Measurements from ENCODE around the gene ODC1.

The ODC1 gene

DNA sequence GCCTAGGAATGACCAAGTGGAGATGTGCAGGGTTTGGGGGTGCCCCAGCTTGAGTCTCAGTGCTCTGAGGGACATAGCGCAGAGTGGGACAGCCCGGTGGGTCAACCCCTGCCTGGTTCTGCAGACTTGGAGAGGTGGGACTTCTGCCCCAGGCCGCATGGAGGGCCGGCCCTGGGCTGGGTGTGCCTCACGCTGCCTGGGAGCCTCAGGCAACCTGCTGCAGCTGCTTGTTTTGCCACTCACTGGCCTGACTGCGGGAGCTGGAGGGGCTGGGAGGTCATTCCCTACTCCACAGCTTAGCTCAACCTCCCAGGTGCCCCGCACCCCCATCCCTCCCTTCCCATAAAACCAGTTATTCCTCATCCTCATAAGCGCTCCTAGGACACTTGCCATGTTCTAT is 33.1 kb downstream of the ODC1 start:
- DNase-seq (ENCODE audit: low read depth, low spot score): no peak

DNA sequence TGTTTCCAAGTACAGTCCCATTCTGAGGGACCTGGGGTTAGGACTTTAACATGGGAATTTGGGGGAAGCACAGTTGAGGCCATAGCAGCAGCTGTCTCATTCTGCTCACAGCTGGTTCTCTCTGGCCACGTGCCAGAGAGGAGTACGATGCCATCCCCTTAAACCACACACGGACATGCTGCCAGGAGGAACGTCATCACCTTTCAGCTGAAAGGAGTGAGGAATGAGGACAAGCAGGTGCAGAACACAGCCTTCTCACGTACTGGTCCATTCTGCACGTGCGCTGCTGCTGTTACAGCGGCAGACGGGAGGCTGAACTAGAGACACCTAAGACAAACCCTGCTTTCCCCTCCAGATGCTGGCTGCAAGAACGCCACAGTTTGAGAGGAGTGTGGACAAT is 33.5 kb downstream of the ODC1 start:
- no peak for DNase-seq (ENCODE audit: low read depth, low spot score)

DNA sequence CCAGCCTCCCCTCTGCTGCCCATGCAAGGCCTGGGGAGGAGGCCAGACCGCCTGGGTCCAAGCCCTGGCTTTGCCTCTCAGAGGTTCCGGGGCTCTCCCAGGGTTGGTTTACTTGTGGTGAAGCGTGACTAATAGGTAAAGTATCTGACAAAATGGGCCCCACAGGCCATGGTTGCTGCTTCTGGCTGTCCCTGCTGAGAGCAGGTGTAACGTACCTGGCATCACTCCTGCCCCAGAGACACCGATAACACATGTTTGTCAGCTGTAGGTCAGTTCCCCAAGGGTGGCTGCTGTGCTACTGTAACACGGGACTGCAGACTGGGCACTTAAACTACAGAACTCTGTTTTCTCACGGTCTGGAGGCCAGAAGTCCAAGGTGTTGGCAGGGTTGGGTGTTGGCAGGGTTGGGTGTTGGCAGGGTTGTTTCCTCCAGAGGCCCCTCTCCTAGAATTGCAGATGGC is 34.1 kb downstream of the ODC1 start:
- DNase-seq (ENCODE audit: low read depth, low spot score): no peak

DNA sequence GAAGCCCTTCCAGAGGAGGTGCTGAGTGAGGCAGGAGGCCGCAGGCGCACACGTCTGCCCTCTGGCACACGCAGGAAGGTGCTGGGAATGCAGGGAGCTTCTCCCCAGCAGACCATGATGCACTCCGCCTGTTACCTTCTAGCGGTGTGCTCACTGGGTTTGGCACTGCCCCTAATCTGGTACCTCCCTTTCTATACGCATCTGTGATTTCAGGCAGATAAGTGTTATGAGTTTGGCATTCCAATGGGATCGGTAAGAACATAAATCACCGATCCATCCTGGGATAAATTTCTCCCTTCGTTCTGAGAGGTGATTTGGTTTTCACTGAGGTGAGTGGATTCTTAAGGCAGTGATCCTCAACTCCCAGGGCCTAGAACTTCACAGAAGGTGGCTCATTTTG is 34.6 kb downstream of the ODC1 start:
- no peak for DNase-seq (ENCODE audit: low read depth, low spot score)

DNA sequence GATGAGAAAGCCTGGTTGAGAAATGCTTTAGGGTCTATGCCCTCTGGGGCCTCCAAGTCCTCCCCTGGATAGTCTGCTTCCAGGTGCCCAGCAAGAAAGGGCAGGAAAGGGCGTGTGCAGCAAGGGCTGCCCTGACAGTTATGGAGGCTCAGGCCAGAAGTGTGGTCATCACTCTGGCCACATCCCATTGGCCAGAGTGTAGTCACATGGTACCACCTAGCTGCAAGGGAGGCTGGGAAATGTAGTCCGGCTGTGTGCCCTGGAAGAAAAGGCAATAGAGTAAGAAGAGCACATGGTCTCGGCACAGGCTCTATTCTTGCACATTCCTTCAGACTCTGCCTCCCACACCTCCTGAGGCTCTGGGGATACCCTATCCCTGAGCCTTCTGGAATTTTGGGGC is 35.7 kb downstream of the ODC1 start:
- DNase-seq (ENCODE audit: low read depth, low spot score): no peak

DNA sequence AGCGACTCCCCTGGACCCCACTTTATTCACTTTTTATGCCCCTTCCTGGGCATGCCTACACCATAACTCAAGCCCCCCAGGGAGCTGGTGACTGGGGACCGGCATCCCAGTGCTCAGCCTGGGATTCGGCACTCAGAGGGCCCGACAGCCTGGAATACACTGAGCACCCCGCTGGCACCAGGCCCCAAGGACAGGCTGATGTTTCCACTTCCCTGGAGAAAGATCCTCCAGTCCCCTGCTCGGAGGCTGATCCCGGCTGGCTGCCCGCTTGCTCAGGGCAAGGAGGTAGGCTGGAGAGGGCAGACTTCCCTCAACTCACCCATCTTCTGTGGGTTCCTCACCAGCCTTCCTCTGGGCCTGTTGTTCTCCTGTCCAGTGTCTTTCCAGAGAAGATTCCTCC is 36.6 kb downstream of the ODC1 start:
- DNase-seq (ENCODE audit: low read depth, low spot score): no peak

DNA sequence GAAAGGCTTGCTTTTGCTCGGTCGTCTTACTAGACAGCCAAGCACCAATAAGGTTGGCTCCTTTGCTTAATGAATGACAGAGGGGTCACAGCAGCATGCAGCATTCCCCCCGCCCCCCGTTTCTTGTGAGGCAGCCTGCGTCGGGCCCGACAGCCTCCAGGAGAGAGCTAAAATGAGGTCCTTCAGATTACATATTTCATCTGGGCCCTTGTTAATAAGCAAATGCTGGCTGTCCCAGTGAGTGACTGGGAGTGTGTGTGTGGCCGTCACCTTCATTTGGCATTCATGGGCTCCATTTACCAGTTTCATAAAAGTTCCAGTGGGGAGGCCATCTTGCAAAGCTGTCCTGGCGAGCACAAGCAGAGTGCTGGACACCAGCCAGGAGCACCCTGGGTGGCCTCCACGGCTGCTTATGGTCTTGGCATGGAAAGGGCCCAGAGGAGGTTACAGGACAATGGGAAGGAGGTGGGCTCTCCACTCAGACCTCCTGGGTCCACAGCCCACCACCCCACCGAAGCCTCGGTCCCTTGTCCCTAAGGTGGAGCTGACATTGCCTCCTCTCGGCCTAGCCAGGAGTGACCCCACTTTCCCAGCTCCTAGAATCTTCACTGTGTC is 37.2 kb downstream of the ODC1 start:
- no peak for DNase-seq (ENCODE audit: low read depth, low spot score)

DNA sequence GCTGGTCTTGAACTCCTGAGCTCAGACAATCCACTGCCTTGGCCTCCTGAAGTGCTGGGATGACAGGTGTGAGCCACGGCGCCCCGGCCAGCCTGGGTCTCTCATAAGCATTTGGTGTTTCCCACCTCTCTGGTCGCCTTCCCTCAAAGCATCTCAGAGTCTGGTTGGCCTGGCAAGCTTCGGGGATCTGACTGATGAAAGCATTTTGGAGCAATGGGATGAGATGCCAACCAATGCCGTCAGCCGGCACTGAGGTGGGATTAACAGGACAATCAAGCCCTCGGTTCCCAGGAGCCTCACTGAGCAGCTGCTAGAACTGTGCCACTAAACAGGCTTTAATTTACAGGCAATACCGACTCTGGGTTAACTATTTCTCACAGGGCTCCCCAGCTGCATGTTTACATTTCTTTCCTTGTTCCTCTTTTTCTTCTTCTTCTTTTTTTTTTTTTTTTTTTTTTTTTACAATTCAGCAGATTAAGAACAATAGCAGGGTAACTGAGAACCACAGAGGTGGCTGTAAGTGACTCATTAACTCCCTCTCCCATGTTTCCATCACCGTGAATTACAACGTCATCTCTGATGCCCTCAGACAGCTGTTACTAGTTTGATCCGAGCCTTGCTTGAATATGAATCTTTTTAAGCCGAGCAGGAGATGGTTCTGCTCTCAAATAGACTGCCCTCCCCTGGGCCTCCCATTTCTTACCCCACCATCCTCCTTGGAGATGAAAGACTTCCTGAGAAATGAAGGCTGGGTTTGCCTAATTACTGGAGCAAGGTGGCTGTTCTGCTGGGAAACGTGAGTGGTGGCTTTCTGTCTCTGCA is 37.9 kb downstream of the ODC1 start:
- no peak for DNase-seq (ENCODE audit: low read depth, low spot score)

DNA sequence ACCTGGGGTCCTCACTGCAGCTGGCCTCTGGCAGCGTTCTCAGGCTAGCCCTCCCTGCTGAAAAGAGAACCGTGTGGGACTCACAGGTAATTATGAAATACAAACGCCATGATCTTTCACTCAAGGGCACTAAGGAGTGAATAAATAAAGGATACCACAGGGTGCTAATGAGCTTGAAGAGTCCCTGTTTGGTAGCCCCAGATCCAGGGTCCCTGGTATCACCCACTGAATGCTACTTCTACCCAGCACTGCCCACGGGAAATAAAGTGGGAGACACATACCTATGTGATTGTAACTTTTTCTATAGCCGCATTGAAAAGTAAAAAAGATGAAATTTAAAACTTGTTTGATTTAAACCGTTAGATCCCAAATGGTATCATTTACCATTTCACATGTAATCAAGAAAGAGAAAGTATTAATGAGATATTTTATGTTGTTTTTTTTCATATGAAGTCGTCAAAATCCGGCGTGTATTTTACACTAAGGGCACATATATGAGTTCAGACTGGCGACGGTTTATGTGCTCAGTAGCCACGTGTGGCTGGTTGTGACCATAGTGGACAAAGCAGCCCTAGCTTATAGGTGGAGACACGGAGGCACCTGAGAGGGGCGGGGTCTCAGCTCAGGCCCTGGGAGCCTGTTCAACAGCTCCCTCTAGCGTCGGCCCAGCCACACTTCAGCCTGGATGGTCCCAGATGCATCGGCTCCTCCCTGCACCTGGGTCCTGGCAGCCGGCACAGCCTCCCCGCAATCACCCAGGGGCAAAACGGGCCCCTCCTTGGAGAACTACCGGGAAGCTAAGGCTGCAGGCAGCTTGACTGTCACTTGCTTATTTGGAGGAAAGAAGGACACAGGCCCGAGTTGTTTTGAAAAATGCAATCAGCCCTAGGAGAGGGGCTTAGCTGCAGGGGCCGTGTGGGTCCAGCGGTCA is 39.2 kb downstream of the ODC1 start:
- DNase-seq (ENCODE audit: low read depth, low spot score): no peak

DNA sequence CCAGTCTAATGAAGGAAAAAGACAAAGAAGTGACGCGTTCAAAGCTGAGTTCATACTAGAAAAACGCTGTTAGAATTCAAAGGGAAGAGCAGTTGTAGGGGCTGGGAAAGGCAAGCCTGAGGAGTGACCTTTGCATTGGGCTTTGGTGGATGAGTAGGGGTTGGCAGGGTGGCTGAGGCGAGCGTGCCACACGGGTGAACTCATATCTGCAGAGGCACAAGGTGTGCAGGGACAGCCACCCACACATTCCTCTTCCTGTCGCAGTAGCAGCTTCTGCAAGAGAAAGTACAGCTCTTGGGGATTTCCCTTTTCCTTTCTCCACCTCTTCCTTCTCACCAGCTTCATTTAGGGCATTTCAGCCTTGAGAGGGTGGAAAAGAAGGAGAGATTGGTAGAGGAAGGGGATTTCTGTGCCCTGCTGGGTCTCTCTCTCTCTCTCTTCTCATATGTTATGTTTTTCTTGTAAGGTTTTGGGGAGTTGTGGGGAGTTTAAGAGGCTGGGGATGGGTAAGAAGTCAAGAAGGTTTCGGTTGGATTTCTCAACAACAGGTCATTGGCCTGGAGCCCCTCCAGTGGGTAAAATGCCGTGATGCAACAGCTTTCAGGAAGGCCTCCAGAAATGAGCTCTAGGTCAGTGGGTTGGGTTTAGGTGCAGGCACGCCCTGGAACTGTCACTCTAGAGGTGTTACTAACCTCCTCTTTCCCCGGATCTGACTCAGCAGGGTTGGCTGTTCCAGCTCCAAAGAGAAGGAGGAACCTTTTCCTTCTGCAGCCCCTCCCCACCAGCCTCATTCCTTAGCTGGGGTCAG is 40.1 kb downstream of the ODC1 start:
- no peak for DNase-seq (ENCODE audit: low read depth, low spot score)

DNA sequence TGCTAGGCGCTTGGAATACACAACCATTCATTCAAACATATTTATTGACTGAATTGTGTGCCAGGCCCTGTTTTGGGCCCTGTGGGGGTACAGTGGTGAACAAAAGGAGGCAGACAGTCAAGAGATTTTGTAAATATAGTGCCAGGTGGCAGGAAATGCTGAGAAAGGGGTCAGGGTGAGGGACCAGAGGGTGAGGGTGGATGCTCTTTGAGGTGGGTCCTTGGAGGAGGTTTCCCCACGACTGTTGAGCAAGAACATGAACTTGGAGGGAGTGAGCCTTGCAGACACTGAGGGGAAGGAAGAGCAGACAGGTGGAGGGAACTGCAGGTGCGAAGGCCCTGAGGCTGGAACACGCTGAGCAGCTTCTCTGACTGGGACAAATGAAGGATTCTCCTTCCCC is 40.7 kb downstream of the ODC1 start:
- DNase-seq (ENCODE audit: low read depth, low spot score): no peak

DNA sequence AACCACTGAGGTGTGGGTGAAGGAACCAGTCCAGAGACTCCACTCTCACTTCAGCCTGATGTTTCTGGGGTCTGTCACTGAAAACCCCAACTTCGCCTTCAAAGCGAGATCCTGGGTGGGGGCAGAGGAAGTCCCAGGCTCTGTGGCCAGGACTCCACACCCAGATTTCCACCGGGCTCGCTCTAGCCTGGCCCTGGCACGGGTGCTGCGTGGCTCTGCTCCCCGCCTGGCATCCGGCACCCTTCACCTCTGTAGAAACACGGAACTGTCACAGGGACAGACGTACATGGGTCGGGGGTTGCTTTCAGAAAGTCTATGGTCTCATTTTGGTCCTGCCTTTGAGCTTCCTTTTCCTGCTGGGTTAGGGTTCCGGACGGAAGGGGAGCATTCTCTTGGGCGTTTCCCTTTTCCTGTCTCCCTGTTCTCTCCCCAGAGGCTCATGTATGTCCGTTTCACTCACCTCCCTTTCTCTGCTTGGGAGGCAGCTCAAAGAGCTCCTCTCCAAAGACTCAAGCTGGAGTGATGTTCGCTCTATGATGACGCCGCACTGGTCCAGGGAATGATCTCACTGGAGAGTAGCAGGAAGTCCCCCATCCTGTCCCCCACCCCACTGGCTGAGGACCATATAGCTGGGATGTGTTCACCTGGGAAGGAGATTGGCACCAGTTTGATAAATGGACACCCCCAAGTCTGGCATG is 41.5 kb downstream of the ODC1 start:
- no peak for DNase-seq (ENCODE audit: low read depth, low spot score)

DNA sequence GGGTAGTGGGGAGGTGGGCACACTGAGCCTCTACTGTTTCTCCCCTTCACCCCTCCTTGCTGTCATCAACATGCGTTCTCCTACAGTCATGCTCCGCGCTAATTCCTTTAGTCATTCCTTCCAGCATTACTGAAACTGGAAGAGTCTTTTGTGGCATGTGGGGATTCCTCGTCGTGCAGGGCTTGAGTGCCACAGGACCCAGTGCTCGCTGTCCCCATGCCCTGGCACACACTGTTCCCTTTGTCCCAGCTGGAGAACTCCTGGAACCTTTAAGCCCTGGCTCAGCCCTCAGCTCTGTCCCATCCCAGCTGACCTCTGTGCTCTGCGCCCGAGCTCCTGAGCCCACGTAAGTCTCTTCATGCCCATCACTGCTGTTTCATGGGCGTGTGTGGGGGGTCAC is 42.1 kb downstream of the ODC1 start:
- no peak for DNase-seq (ENCODE audit: low read depth, low spot score)

DNA sequence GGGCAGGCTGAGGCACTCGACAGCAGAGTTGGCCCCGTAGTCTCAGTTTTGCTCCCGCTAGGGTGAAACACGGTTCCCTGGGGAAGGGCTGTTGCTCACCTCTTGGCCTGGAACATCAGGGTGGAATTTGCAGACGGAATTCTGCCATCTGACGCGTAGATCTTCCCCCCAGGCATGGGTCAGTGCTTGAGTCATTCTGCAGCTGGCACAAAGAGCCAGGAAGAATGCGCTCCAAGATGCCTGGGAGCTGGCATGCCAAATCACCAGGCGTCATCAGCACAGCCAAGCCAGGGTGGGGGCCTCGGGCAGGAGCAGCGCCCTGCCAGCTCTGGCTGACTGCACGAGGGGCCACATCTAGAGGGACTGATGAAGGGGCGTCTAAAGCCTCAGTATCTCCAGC is 42.7 kb downstream of the ODC1 start:
- peak; percentile 71 for DNase-seq (ENCODE audit: low read depth, low spot score)

DNA sequence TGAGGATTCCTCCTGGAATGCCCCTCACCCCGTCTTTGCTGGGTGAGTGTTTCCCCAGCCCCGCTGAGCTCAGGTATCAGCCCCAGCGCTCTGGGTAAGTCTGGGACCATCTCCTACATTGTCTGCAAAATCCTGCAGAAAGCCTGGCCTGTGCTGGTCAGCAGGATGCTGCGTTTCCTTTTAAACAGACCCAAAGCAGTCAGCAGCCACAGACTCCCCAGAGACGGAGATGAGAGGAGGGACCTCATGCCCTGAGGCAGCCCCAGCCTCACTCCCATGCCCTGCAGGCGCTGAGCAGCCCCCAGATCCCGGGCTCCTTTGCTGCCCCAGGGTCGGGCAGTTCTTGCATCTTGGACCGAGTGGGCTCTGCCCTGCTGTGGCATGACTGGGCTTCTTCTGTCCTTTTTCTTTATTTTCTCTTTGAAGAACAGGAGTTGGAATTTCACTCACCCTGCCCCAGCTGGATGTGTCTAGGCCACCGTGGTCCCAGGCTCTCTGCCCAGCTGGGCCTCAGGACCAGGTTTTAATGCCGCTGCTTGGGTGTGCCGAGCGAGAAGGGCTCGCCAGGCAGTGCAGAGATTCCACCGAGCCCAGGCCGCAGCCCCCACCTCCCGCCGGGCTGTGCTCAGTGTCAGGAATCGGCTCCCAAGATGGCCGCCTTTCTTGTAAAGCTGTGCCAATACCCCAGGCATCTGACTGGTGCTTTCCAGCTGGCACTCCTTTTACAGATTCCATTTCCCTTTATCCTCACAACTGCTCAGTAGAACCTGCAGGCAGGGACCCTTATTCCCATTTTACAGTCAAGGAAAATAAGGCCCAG is 43.6 kb downstream of the ODC1 start:
- DNase-seq (ENCODE audit: low read depth, low spot score): no peak

DNA sequence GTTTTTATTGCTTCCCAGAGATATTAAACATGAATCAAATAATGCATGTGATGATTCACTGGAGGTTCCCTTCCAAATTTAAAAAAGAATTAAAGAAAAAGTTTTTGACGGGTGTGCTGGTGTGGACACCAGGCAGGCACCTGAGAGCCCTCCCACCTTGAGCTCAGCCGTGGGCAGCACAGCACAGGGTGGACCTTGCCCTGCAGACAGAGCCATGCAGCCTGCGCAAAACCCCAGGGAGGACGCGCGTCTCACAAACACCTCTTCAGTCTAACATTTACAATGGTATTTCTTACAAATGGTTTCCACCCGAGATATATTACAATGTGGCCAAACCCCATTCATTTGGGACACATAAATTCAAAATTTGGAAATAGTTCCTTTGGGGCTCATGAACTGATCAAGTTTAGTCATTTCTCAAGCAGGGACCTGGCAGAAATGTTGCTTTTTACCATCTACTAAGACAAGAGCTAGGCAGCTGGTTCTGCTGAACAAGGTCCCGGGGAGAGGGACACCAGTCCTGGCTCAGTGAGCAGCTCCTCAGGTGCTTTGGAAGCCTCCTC is 45.4 kb downstream of the ODC1 start:
- no peak for DNase-seq (ENCODE audit: low read depth, low spot score)

DNA sequence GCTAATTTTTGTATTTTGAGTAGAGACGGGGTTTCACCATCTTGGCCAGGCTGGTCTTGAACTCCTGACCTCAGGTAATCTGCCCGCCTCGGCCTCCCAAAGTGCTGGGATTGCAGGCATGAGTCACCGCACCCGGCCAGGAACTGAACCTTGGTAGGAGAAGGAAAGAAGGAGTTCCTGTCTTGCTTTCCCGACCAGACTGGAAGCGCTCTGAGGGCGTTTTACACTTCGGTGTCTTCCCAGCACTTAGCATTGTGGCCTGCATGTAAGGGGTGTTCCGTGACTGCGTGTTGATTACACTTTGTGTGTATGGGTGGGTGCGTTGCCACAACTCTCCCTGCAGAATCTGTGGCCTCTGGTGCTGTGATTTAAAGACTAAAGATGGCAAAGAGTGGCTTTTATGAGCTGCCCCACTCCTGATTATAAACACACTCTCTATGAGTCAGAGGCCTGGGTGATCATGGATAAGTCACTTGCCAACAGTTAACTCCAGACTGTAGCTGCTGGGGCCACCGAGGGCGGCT is 46.0 kb downstream of the ODC1 start:
- no peak for DNase-seq (ENCODE audit: low read depth, low spot score)

DNA sequence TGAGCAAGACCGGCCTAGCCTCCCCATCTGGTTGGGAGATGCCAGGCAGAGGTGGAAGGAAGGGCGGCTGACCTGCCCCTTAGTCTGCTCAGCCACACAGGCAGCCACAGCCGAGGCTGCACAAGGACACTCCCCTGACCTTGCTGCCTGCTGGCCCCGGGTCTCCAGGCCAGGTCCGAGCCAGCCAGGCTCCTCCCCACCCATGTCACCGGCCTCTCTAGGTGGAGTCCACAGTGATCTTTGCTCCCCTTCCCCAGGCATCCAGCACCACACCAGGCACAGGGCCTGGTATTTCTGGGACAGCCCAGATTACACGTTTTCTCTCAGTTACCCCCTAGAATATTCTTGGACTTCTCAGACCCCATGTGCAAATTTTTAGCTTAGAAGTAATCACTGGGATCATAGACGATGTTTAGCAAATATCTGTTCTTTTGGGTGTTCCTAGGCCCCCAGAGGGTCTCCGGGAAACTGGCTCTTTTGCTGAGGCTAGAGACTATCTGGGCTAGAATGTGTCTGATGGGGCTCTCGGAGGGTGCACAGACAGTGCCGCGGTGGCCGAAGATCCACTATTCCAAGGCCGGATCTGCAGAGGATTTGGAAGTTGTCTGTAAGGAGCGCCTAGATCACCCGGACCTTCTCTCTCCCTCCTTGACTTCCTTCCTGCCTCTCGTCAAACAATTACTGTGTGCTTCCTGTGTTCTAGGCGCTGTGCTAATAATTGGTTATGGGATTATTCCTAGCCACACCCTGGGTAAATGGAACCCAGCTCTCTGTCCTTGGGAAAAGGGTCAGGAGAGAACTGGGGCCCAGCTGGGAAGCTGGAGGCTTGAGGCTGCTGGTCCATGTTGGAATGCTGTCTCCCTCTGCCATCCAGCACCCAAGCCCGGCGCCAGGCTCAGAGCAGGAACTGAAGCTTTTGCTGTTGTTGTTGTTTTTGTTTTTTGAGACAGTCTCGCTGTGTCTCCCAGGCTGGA is 46.9 kb downstream of the ODC1 start:
- DNase-seq (ENCODE audit: low read depth, low spot score): no peak
